ENCODE data around the gene TRIM40.
A peak's percentile ranks its signal among the peaks of the same experiment; 100 is the strongest.
"Not testable (repeated sequence)": the region's sequence is repeated elsewhere in the genome, so short reads cannot be mapped to it uniquely, and the experiment has no call there.

TRIM40 gene

DNA sequence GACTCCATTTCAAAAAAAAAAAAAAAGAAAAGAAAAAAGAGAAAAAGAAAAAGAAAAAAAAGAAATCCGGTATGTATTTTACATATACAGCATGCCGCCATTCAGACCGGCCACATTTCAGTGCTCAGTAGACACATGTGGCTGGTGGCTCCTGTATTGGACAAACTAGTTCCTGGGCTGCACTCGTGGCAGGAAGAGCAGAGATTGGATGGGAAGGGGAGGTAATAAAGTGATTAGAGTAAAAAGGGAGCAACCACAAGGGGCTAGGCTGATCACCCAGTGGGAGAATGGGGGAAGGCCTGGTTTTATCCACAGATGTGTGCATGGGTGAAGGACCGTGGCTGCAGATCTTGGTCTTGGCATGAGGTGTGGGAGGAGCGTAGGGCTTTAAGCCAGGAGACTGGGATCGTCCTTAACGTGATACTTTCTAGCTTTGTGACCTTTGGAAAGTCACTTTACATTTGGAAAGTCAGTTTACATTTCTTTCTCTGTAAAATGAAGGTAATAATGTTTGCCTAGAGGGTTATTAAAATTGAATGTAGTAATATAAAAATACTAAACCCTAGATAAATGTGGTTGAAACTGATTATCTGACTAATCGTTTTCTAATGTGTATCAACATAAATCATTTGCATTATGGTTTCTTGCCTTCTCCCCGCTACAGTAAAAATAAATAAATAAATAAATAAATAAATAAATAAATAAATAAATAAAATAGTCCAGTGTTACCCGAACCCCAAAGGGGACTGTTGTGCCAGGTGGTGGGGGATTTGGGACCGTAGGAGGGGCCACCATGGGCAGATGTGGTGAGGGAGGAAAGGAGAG is 26.5 kb downstream of the TRIM40 start:
- no peak for FAIRE-seq
- TF ChIP-seq POLR2A (IDR thresholded peaks at IDR 0.05; ENCODE audit: low read depth, low read length) (no peak), TAF1 (IDR thresholded peaks at IDR 0.05; ENCODE audit: borderline replicate concordance, low read depth, low read length) (no peak), POLR2AphosphoS5 (IDR thresholded peaks at IDR 0.05; ENCODE audit: low read depth, low read length) (no peak)
- no peak for DNase-seq (ENCODE audit: insufficient read length)

DNA sequence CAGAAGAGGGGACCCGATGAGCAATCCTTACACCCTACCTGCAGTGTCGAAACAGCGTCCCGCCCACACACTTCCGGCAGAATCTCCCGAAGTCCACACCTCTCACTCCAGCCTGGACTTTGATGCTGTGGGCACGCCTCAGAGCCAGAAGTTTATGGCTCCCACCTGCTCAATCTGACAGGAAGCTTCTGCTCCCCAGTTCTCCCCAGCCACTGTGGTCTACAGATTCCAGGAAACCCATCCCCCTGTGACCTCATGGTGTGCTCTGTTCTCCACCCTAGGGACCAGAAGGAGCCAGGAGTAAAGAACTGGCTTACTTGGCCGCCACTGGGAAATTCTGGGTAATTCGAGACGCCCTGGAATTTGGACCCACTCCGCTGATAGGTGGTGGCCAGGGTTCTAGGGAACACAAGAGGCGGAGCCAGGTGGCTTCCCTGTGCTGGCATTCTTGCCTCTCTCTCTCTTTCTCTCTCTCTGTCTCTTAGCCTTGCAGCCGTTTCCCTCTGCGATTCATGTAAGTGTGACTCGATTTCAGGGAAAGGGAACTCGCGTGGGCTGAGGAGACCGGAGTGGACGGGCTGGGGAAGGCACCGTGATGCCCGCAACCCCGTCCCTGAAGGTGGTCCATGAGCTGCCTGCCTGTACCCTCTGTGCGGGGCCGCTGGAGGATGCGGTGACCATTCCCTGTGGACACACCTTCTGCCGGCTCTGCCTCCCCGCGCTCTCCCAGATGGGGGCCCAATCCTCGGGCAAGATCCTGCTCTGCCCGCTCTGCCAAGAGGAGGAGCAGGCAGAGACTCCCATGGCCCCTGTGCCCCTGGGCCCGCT is 27.4 kb downstream of the TRIM40 start, which contains the start of gene TRIM15:
Gene TRIM15, plus strand, starts transcription at position 457 of the 828 bp plus-strand sequence. Its CDS starts 139 bp downstream, at position 596.
- DNase-seq (ENCODE audit: insufficient read length), result no peak
- no peak for TF ChIP-seq POLR2A (IDR thresholded peaks at IDR 0.05; ENCODE audit: low read depth, low read length)
- no peak for TF ChIP-seq TAF1 (IDR thresholded peaks at IDR 0.05; ENCODE audit: borderline replicate concordance, low read depth, low read length)
- no peak for TF ChIP-seq POLR2AphosphoS5 (IDR thresholded peaks at IDR 0.05; ENCODE audit: low read depth, low read length)
- no peak for FAIRE-seq

DNA sequence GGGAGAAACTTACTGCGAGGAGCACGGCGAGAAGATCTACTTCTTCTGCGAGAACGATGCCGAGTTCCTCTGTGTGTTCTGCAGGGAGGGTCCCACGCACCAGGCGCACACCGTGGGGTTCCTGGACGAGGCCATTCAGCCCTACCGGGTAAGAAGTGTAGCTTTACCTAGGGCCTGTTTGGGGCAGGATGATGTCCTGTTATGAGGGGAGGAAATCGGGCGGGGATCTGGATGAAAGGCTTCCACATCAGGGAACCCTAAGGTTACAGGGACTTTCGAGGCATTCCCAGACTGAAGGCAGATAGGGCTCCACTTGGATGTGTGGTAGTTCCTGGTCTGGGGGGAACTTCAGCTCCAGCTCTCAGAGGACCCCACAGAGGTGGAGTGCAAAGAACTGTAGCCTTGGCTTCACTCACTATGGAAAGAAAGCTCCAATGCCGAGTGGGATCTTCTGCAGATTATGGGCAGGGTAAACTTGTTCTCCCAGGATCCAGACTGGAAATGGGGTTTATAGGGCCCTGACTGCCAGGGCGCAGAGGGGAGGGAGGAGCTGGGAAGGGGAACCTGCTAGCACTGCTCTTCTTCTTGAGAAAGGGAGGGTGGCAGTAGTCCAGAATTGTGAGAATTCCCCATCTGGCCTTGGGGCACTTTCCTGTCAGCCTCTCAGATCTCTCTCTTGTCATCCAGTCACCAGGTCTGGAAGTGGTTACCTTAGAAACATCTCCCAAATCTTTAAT is 28.1 kb downstream of the TRIM40 start:
- TF ChIP-seq TAF1 (IDR thresholded peaks at IDR 0.05; ENCODE audit: borderline replicate concordance, low read depth, low read length), result no peak
- TF ChIP-seq POLR2A (IDR thresholded peaks at IDR 0.05; ENCODE audit: low read depth, low read length), result no peak
- TF ChIP-seq POLR2AphosphoS5 (IDR thresholded peaks at IDR 0.05; ENCODE audit: low read depth, low read length), result no peak
- FAIRE-seq, result no peak
- DNase-seq (ENCODE audit: insufficient read length), result no peak

DNA sequence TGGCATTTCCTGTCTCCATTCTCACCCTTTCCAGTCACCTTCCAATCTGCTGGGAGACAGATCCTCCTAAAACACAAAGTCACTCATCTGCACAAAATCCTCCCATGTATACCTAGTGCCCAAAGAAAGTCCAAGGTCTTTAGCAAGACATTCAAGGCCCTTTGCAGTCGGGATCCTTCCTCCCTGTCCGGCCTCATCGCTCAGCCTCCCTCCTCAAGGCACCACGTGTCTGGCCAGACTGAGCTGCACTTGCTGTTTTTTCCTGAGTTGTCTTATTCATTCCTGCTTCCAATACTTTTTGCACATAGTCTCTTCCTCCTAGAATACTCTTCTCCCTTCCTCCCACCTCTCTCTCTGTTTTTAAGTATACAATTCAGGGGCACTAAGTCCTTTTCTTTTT is 28.8 kb downstream of the TRIM40 start:
- FAIRE-seq, result no peak
- no peak for DNase-seq (ENCODE audit: insufficient read length)
- no peak for TF ChIP-seq POLR2AphosphoS5 (IDR thresholded peaks at IDR 0.05; ENCODE audit: low read depth, low read length)
- TF ChIP-seq POLR2A (IDR thresholded peaks at IDR 0.05; ENCODE audit: low read depth, low read length), result no peak
- no peak for TF ChIP-seq TAF1 (IDR thresholded peaks at IDR 0.05; ENCODE audit: borderline replicate concordance, low read depth, low read length)

DNA sequence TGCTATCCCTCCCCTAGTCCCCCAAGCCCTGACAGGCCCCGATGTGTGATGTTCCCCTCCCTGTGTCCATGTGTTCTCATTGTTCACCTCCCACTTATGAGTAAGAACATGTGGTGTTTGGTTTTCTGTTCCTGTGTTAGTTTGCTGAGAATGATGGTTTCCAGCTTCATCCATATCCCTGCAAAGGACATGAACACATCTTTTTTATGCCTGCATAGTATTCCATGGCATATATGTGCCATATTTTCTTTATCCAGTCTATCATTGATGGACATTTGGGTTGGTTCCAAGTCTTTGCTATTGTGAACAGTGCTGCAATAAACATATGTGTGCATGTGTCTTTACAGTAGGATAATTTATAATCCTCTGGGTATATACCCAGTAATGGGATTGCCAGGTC is 29.3 kb downstream of the TRIM40 start:
- not testable (repeated sequence) for FAIRE-seq

DNA sequence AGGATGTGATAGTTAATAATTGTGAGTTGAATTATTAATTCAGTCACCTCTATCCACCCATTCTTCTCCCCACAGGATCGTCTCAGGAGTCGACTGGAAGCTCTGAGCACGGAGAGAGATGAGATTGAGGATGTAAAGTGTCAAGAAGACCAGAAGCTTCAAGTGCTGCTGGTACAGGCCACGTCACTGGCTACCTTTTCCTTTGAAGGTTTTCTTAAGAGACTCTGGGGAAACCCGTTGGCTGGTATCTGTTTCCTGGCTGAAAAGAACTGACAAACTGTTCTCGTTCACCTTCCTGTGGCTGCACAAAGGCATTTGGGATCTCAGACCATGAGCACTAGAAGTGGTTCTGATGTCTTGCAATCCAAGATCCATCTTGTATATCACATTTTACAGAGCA is 31.2 kb downstream of the TRIM40 start:
- TF ChIP-seq POLR2AphosphoS5 (IDR thresholded peaks at IDR 0.05; ENCODE audit: low read depth, low read length) (no peak), POLR2A (IDR thresholded peaks at IDR 0.05; ENCODE audit: low read depth, low read length) (no peak), TAF1 (IDR thresholded peaks at IDR 0.05; ENCODE audit: borderline replicate concordance, low read depth, low read length) (no peak)

More for the DNA sequence above, 29.3 kb downstream of the TRIM40 start:
- not testable (repeated sequence) for DNase-seq (ENCODE audit: insufficient read length)

DNA sequence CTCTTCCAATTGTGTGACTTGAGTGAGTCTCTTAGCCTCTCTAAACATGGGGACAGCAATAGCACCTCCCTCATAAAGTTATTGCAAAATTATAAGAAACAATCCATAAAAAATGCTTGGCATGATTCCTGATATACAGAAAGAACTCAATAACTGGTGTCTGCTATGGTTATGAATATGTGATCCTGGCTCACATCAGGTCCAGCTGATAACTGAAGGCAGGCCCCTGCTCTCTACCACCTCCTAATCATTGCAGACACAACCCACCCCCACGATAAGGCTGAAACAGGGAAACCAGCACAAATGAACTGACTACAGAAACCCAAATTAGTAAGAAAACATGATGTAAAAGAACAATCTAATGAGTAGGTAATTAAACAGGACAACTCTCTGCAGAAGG is 32.8 kb downstream of the TRIM40 start:
- no peak for FAIRE-seq
- TF ChIP-seq POLR2A (IDR thresholded peaks at IDR 0.05; ENCODE audit: low read depth, low read length), result no peak
- TF ChIP-seq POLR2AphosphoS5 (IDR thresholded peaks at IDR 0.05; ENCODE audit: low read depth, low read length), result no peak
- TF ChIP-seq TAF1 (IDR thresholded peaks at IDR 0.05; ENCODE audit: borderline replicate concordance, low read depth, low read length), result no peak
- DNase-seq (ENCODE audit: insufficient read length), result no peak

More for the DNA sequence above, 31.2 kb downstream of the TRIM40 start:
- FAIRE-seq (no peak), DNase-seq (ENCODE audit: insufficient read length) (no peak)

DNA sequence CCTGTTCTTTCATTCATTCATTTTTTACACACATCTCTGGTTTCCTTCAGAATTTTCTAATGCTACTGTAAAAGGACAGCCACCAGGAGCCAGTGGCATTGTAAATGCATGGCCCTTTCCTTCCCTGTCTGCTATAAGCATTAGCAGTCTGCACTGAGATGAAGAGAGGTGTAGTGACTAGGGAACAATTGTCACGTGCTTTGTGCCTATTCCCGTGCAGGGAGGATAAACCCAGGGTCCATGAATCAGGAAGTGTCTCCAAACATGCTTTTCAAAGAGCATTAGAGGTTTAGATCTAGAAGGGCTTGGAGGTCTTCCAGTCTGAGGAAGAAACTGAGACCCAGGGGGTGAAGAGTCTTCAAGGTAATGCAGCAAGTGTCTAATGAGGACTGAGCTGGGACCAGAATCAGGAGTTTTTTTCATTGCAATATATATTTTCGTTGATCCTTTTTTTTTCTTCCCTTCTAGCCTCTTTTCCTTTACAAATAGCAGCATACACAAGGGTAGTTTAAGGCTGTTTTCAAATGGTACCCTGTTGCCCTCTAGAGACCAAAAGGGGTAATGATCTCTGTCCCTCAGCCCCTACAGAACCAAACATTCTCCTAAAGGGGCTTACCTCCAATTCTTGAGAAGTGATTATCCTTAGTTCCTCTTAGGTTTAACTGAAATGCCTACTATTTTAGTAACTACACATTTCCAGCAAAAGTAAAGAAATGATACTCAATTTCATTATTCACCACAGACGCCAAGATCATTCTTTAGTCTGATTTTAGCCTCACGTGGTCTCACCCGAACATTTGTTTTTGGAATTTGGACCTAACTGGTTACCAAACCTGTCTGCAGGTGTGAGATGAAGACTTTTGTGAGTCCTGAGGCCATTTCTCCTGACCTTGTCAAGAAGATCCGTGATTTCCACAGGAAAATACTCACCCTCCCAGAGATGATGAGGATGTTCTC is 34.0 kb downstream of the TRIM40 start:
- TF ChIP-seq POLR2A (IDR thresholded peaks at IDR 0.05; ENCODE audit: low read depth, low read length) (no peak), POLR2AphosphoS5 (IDR thresholded peaks at IDR 0.05; ENCODE audit: low read depth, low read length) (no peak), TAF1 (IDR thresholded peaks at IDR 0.05; ENCODE audit: borderline replicate concordance, low read depth, low read length) (no peak)
- DNase-seq (ENCODE audit: insufficient read length) (no peak), FAIRE-seq (peak; percentile 82)

DNA sequence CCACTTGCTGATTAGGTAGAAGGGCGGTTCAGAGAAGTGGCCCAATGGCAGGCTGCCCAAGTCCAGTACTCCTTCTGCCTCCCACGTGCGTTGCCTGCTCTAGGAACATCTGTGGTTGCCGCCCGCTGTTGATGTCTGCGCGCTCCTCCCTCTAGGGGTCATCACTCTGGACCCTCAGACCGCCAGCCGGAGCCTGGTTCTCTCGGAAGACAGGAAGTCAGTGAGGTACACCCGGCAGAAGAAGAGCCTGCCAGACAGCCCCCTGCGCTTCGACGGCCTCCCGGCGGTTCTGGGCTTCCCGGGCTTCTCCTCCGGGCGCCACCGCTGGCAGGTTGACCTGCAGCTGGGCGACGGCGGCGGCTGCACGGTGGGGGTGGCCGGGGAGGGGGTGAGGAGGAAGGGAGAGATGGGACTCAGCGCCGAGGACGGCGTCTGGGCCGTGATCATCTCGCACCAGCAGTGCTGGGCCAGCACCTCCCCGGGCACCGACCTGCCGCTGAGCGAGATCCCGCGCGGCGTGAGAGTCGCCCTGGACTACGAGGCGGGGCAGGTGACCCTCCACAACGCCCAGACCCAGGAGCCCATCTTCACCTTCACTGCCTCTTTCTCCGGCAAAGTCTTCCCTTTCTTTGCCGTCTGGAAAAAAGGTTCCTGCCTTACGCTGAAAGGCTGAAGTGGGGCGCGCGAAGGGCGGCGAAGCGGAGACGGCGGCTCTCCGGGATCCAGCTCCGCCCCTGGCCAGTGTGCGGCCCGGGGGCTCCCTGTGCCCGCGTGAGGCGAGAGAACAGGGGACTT is 35.9 kb downstream of the TRIM40 start:
- TF ChIP-seq POLR2AphosphoS5 (IDR thresholded peaks at IDR 0.05; ENCODE audit: low read depth, low read length), result no peak
- no peak for TF ChIP-seq TAF1 (IDR thresholded peaks at IDR 0.05; ENCODE audit: borderline replicate concordance, low read depth, low read length)
- no peak for TF ChIP-seq POLR2A (IDR thresholded peaks at IDR 0.05; ENCODE audit: low read depth, low read length)
- DNase-seq (ENCODE audit: insufficient read length) (no peak), FAIRE-seq (no peak)

DNA sequence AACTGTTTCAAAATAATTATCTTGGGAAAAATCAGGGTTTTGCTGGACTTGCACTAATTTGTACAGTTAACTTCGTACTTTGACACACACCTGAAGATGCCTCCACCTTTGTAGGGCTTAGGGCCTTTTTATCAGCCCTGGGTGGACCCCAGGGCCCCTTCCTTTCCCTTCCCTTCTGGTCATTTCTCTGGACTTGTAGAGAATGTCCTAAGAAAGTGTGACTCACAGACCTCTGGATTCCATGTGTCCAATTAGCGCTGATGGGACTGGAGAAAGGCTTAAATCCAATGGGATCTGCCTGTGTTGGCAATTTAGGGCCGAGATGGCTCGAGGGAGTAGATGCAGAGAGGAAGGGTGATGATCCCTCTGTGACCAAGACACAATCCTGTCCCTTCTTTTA is 36.7 kb downstream of the TRIM40 start:
- no peak for DNase-seq (ENCODE audit: insufficient read length)
- no peak for TF ChIP-seq POLR2AphosphoS5 (IDR thresholded peaks at IDR 0.05; ENCODE audit: low read depth, low read length)
- TF ChIP-seq POLR2A (IDR thresholded peaks at IDR 0.05; ENCODE audit: low read depth, low read length), result no peak
- TF ChIP-seq TAF1 (IDR thresholded peaks at IDR 0.05; ENCODE audit: borderline replicate concordance, low read depth, low read length), result no peak
- FAIRE-seq, result no peak

Data from GM12892 (cell line).